ENCODE results near the gene SELENON.

Gene SELENON

GRCh38 chr1:25795211-25795610, 4.8 kb upstream of the SELENON start:
- DNase-seq: no peak

- DNase-seq: peak; percentile 37
Observed at GRCh38 chr1:25795946-25796810, 3.8 kb upstream of the SELENON start.

DNA sequence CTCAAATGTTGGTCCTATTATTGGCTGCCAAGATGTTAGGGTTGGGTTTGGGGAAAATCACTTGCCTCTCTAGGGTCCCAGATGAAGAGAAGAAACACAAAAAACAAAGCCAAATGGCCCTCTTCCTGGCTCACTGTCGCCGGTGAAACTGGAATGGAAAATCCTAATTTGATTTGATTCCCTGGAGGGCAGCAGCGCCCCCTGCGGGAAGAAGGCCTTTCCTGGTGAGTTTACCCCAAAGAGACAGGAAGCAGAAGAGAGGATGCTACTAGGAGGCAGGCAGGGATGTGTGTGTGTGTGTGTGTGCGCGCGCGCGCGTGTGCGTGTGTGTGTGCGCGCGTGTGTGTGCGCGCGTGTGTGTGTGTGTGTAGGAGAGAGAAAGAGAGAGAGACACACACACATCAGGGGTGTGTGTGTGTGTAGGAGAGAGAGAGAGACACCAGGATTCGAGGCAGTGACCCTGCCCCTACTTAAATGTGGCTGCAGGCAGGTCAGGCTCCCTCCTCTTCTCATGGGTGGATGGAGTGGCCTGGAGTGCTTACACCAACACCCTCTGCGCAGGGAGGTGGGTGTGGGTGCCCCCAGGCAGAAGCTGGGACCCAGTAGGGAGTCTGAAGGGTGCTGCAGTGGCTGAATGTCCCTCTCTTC, 3.1 kb upstream of the SELENON start:
- peak; percentile 82 for DNase-seq

DNA sequence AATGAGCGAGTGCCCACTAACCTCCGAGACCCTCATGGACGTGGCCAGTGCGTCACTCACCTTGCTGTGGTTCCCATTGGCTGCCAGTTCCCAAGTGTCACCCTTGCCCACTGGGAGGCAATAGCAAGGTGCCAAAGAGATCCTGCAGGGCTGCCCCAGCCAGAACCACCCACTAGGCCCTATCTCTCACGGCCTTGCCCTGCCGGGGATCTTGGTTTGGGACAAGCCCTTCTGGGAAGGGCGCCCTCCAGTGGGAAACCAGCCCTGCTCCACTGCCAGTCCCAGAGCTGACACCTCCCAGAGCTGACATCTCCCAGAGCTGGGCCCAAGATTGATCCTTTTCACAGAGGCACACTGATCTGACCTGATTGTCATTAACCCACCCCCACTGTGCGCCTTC, 2.1 kb upstream of the SELENON start:
- DNase-seq: no peak

GRCh38 chr1:25798666-25799351, 1.2 kb upstream of the SELENON start:
- no peak for DNase-seq

GRCh38 chr1:25799352-25799934, 550 bp upstream of the SELENON start:
- no peak for DNase-seq

DNA sequence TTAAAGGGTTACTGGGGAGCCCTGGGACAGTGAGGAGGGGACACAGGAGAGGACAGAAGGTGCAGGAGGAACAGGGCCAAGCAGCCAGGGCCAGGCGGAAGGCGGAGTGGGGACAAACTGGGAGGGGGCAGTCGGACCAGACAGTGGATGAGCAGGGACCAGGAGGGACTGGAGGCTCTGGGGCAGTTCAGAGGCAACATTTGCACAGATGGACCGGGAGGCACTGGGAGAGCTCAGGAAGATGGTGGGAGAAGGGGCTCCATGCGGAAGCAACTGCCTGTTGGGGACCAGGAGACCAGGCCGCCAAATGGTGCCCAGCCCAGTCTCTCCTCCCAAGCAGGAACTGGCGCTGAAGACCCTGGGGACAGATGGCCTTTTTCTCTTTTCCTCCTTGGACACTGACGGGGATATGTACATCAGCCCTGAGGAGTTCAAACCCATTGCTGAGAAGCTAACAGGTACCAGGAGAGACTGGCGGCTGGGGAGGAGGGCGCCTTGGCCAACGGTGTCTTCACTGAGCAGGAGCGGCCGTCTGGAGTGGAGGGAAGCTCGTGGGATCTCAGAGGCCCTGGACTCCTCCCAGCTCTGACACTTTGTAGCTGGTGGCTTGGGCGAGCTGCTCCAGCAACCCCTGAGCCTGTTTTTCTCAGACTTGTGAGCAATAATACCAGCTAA, 847 bp downstream of the SELENON start:
- DNase-seq: no peak

GRCh38 chr1:25802915-25803314, 2.9 kb downstream of the SELENON start:
- DNase-seq: no peak

DNA sequence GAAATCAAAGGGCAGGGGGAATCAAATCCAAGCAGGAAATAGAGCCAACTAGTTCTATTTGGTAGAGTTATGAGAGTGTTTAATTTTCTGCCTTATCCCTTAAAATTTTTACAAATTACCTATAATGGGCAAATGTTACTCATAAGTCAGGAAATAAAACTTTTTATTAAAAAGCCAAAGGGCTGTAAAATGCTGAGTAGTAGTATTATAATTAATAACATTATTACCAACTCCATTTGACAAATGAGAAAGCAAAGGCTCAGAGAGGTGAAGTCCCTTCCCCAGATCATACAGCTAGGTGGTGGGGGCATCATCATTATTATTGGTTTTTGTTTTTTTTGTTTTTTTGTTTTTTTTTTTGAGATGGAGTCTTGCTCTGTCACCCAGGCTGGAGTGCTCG, 3.4 kb downstream of the SELENON start:
- no peak for DNase-seq

- DNase-seq: no peak
Observed at GRCh38 chr1:25804244-25804963, 4.4 kb downstream of the SELENON start.

GRCh38 chr1:25804964-25805862, 5.2 kb downstream of the SELENON start:
- no peak for DNase-seq

- DNase-seq: no peak
Observed at GRCh38 chr1:25805863-25806225, 5.9 kb downstream of the SELENON start.

DNA sequence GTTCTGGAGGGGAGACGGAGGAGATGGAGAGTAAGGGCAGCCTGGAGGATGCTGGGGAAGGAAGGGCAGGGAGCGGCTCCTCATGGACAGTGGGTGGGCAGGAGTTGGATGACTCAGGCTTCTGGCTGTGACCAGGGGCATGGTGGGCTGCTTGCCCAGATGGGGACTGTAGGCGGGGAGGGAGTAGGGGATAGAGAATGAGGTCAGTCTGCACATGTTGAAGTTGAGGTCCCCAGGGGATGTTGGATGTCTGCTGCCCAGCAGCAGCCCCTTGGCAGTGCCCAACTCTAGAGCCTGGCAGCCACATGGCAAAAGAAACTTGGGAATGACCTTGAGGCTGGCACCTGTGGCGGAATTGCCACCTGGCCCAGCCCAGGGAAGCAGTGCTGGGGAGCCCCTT, 6.4 kb downstream of the SELENON start:
- DNase-seq: no peak

- DNase-seq: no peak
Observed at GRCh38 chr1:25807480-25808390, 7.7 kb downstream of the SELENON start.

DNA sequence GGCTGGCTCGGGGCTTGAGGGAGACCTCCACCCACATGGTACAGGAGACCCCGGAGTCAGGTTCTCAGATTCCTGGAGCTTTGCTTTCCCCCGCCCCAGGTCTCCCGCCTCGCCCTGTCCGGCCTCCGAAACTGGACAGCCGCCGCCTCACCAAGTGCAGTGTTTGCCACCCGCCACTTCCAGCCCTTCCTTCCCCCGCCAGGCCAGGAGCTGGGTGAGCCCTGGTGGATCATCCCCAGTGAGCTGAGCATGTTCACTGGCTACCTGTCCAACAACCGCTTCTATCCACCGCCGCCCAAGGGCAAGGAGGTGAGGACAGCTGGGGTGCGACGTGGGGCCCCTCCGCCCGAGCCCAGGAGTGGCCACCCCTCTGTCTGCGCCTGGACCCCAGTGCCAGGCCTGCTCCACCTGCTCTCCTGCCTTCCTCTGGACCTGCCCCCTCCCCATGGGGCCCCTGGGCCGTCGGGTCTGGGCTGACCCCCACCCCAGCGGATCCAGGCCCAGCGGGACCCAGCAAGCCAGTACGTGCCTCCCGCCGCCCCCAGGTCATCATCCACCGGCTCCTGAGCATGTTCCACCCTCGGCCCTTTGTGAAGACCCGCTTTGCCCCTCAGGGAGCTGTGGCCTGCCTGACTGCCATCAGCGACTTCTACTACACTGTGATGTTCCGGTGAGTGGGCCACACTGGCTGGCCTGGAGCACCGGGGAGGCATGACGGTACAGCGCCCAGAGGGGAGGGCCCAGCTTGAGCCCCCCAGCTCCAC, 8.7 kb downstream of the SELENON start:
- DNase-seq: no peak

- DNase-seq: no peak
Observed at GRCh38 chr1:25809283-25809926, 9.4 kb downstream of the SELENON start.

DNA sequence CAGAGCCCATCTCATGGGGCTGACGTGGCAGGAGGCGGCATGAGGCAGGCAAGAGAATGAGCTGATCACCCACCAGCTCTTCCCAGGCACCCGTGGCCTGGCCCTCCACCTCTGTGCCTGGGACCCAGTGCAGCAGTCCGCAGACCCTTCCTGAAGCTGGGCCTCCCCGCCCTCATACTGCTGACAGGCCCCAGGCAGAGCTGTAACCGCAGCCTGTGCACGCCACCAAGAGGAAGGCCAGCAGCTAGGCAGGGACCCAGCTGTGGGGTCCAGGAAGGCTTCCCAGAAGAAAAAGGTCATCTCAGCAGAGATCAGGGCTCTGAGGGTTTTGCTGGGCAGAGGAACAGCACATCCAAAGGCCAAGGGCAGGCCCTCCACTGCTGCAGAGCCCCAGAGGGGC, 9.9 kb downstream of the SELENON start:
- no peak for DNase-seq
